ENCODE data around the gene MCF2L.

Gene MCF2L

DNA sequence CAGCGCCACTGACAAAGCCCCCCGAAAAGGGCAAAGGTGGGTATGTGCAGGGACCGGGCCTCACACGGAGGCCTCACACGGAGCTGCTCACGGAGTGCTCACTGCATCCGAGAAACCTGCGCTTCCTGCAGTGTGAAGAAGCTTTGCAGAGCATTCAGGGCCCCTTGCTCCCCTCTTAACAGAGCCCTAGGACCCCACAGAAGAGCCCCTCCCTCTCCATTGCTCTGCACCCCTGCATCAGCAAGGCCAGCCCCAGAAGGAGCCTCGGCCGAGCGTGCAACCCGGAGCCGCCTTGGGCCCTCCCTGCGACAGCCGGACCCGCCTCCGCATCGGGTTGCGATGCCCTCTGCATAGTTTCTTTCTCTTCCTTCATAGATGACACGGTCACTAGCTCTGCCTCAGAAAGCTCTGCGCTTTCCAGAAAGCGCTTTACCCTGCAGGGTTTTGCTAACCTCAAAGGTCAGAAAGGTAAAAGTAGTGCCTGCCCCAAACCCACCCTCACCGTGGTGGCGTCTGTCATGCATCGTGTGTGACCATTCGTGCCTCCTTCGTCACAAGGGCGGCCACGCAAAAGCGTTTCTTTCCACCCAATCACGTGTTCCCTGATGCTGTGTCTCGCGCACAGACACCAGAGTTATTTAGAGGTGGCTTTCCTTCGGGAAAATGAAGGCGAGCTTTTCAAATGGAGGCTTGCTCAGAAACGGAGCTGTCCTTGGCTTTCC is 120.8 kb downstream of the MCF2L start:
- TF ChIP-seq TCF4 (CRISPR knock-in tag; IDR thresholded peaks at IDR 0.05; ENCODE audit: borderline replicate concordance) (no peak), PPARA (CRISPR knock-in tag; IDR thresholded peaks at IDR 0.05; ENCODE audit: borderline replicate concordance) (no peak), RARB (CRISPR knock-in tag; IDR thresholded peaks at IDR 0.05) (no peak), ZFP3 (CRISPR knock-in tag; IDR thresholded peaks at IDR 0.05) (no peak), ISL1 (CRISPR knock-in tag; IDR thresholded peaks at IDR 0.05) (no peak), BACH2 (CRISPR knock-in tag; IDR thresholded peaks at IDR 0.05; ENCODE audit: borderline replicate concordance) (no peak), OSR1 (CRISPR knock-in tag; IDR thresholded peaks at IDR 0.05) (no peak), ZNF8 (CRISPR knock-in tag; IDR thresholded peaks at IDR 0.05) (no peak), GLIS3 (CRISPR knock-in tag; IDR thresholded peaks at IDR 0.05) (no peak), ZNF565 (CRISPR knock-in tag; conservative IDR thresholded peaks at IDR 0.05; ENCODE audit: low read depth) (no peak)
- TF ChIP-seq, protein P1, sequence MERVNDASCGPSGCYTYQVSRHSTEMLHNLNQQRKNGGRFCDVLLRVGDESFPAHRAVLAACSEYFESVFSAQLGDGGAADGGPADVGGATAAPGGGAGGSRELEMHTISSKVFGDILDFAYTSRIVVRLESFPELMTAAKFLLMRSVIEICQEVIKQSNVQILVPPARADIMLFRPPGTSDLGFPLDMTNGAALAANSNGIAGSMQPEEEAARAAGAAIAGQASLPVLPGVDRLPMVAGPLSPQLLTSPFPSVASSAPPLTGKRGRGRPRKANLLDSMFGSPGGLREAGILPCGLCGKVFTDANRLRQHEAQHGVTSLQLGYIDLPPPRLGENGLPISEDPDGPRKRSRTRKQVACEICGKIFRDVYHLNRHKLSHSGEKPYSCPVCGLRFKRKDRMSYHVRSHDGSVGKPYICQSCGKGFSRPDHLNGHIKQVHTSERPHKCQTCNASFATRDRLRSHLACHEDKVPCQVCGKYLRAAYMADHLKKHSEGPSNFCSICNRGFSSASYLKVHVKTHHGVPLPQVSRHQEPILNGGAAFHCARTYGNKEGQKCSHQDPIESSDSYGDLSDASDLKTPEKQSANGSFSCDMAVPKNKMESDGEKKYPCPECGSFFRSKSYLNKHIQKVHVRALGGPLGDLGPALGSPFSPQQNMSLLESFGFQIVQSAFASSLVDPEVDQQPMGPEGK (CRISPR knock-in tag; IDR thresholded peaks at IDR 0.05; ENCODE audit: borderline replicate concordance) = no peak
- no peak for ATAC-seq

DNA sequence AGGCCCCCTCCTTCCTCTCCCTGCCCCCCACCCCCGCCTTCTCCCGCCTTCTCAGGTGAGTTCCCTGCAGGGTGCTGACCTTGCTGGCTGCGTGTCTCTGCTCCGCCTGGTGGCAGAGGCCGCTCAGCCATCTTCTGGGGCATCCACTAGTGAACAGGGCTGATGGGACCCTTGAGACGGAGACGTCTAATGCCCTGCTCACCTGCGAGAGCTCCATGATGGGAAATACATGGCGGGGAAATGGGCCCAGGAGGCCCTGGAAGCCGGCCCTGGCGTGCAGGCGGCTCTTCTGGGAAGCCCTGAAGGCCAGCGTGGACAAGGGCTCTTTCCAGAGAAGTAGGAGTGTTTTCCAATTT is 121.4 kb downstream of the MCF2L start:
- TF ChIP-seq OSR1 (CRISPR knock-in tag; IDR thresholded peaks at IDR 0.05) (no peak), ZC3H10 (CRISPR knock-in tag; IDR thresholded peaks at IDR 0.05) (no peak), RARB (CRISPR knock-in tag; IDR thresholded peaks at IDR 0.05) (no peak), ZNF565 (CRISPR knock-in tag; conservative IDR thresholded peaks at IDR 0.05; ENCODE audit: low read depth) (no peak), ARNTL (CRISPR knock-in tag; IDR thresholded peaks at IDR 0.05; ENCODE audit: borderline replicate concordance, low read depth) (no peak), BACH2 (CRISPR knock-in tag; IDR thresholded peaks at IDR 0.05; ENCODE audit: borderline replicate concordance) (no peak), GLIS3 (CRISPR knock-in tag; IDR thresholded peaks at IDR 0.05) (no peak), TCF4 (CRISPR knock-in tag; IDR thresholded peaks at IDR 0.05; ENCODE audit: borderline replicate concordance) (no peak), ZNF8 (CRISPR knock-in tag; IDR thresholded peaks at IDR 0.05) (no peak), ZNF70 (CRISPR knock-in tag; IDR thresholded peaks at IDR 0.05) (no peak), ZFP30 (CRISPR knock-in tag; IDR thresholded peaks at IDR 0.05) (no peak), TOX (CRISPR knock-in tag; IDR thresholded peaks at IDR 0.05; ENCODE audit: borderline replicate concordance) (no peak), CSDC2 (CRISPR knock-in tag; IDR thresholded peaks at IDR 0.05) (no peak), ESRRG (CRISPR knock-in tag; IDR thresholded peaks at IDR 0.05) (no peak), ZFP3 (CRISPR knock-in tag; IDR thresholded peaks at IDR 0.05) (no peak)
- TF ChIP-seq, protein P2, sequence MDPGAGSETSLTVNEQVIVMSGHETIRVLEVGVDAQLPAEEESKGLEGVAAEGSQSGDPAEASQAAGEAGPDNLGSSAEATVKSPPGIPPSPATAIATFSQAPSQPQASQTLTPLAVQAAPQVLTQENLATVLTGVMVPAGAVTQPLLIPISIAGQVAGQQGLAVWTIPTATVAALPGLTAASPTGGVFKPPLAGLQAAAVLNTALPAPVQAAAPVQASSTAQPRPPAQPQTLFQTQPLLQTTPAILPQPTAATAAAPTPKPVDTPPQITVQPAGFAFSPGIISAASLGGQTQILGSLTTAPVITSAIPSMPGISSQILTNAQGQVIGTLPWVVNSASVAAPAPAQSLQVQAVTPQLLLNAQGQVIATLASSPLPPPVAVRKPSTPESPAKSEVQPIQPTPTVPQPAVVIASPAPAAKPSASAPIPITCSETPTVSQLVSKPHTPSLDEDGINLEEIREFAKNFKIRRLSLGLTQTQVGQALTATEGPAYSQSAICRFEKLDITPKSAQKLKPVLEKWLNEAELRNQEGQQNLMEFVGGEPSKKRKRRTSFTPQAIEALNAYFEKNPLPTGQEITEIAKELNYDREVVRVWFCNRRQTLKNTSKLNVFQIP (CRISPR knock-in tag; IDR thresholded peaks at IDR 0.05; ENCODE audit: borderline replicate concordance, low read depth) = no peak
- TF ChIP-seq, protein P3, sequence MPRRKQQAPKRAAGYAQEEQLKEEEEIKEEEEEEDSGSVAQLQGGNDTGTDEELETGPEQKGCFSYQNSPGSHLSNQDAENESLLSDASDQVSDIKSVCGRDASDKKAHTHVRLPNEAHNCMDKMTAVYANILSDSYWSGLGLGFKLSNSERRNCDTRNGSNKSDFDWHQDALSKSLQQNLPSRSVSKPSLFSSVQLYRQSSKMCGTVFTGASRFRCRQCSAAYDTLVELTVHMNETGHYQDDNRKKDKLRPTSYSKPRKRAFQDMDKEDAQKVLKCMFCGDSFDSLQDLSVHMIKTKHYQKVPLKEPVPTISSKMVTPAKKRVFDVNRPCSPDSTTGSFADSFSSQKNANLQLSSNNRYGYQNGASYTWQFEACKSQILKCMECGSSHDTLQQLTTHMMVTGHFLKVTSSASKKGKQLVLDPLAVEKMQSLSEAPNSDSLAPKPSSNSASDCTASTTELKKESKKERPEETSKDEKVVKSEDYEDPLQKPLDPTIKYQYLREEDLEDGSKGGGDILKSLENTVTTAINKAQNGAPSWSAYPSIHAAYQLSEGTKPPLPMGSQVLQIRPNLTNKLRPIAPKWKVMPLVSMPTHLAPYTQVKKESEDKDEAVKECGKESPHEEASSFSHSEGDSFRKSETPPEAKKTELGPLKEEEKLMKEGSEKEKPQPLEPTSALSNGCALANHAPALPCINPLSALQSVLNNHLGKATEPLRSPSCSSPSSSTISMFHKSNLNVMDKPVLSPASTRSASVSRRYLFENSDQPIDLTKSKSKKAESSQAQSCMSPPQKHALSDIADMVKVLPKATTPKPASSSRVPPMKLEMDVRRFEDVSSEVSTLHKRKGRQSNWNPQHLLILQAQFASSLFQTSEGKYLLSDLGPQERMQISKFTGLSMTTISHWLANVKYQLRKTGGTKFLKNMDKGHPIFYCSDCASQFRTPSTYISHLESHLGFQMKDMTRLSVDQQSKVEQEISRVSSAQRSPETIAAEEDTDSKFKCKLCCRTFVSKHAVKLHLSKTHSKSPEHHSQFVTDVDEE (CRISPR knock-in tag; IDR thresholded peaks at IDR 0.05) = no peak
- TF ChIP-seq, protein P1 (CRISPR knock-in tag; IDR thresholded peaks at IDR 0.05; ENCODE audit: borderline replicate concordance) = no peak
- TF ChIP-seq, protein P4, sequence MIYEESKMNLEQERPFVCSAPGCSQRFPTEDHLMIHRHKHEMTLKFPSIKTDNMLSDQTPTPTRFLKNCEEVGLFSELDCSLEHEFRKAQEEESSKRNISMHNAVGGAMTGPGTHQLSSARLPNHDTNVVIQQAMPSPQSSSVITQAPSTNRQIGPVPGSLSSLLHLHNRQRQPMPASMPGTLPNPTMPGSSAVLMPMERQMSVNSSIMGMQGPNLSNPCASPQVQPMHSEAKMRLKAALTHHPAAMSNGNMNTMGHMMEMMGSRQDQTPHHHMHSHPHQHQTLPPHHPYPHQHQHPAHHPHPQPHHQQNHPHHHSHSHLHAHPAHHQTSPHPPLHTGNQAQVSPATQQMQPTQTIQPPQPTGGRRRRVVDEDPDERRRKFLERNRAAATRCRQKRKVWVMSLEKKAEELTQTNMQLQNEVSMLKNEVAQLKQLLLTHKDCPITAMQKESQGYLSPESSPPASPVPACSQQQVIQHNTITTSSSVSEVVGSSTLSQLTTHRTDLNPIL (CRISPR knock-in tag; IDR thresholded peaks at IDR 0.05; ENCODE audit: low read depth) = no peak
- TF ChIP-seq, protein P5, sequence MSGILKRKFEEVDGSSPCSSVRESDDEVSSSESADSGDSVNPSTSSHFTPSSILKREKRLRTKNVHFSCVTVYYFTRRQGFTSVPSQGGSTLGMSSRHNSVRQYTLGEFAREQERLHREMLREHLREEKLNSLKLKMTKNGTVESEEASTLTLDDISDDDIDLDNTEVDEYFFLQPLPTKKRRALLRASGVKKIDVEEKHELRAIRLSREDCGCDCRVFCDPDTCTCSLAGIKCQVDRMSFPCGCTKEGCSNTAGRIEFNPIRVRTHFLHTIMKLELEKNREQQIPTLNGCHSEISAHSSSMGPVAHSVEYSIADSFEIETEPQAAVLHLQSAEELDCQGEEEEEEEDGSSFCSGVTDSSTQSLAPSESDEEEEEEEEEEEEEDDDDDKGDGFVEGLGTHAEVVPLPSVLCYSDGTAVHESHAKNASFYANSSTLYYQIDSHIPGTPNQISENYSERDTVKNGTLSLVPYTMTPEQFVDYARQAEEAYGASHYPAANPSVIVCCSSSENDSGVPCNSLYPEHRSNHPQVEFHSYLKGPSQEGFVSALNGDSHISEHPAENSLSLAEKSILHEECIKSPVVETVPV (CRISPR knock-in tag; IDR thresholded peaks at IDR 0.05) = no peak
- no peak for ATAC-seq
